HCT116 (cell line): ENCODE measurements around the gene CCND2. TPM values are rescaled to one million over a fixed set of nuclear protein-coding genes. Genes with fewer than 3 reads are reported as not detected.

ENCODE experiments used
- ATAC-seq: fragments of 200-7000 bp; cut with Tn5 transposase; 2 replicates; pipeline ENCODE4 v1.9.1; 2020; ENCODE audit warnings: mild to moderate bottlenecking, moderate library complexity
- BruUV-seq: library from RNA; stranded (reverse); fragments of 400-500 nt; replicated peaks from 2 replicates; lab custom pipeline; 2021; lab: Mats Ljungman, UMichigan
- CTCF ChIA-PET: fragments of 300-600 bp; sonication (Branson Sonifier 250); formaldehyde crosslinking; loops from one replicate; lab custom pipeline; 2021; ENCODE audit warnings: antibody characterized with exemption; lab: Charles Lee
- POLR2A ChIA-PET: fragments of 300-600, 350-600 bp; sonication (Branson Sonifier 250); formaldehyde crosslinking; loops from one replicate; lab custom pipeline; 2021; ENCODE audit warnings: antibody characterized with exemption; lab: Charles Lee
- RAD21 ChIA-PET, 2 experiments: fragments of 300-600 bp; sonication (Branson Sonifier 250); formaldehyde crosslinking; loops; one replicate each; lab custom pipeline; 2023; ENCODE audit warnings: low total read pairs in 2 of 2; ENCODE audit not compliant: uncharacterized antibody in 2 of 2, unreplicated experiment in 2 of 2, low non-redundant PET in 1 of 2; lab: Charles Lee
- DNase-seq: peaks from one replicate; pipeline ENCODE4 v3.0.0-alpha.2; 2010; ENCODE audit warnings: low read depth, low spot score
- H2AFZ ChIP-seq: fragments of 200-600 bp; shearing (Covaris generic), sonication (generic); 2 replicates; pipeline ENCODE4 v1.6.1; 2017; ENCODE audit warnings: low read depth, mixed run types, mixed read lengths, antibody characterized with exemption, low read length; ENCODE audit not compliant: poor library complexity, severe bottlenecking
- H3K27ac ChIP-seq: 2 replicates; pipeline ENCODE4 v1.5.1; 2012; ENCODE audit warnings: low read depth, low read length
- H3K27me3 ChIP-seq: fragments of 200-600 bp; sonication (generic); 2 replicates; pipeline ENCODE4 v1.6.1; 2016; ENCODE audit warnings: mixed run types, low read length, mixed read lengths; ENCODE audit not compliant: insufficient read depth
- H3K36me3 ChIP-seq, 2 experiments: fragments of 200-500 bp in 1 of 2; fragments of 200-600 bp in 1 of 2; sonication (Bioruptor generic) in 1 of 2; sonication (generic) in 1 of 2; 2 replicates each; pipeline versions ENCODE4 v1.5.1 to v1.6.1; 2014 to 2016; ENCODE audit warnings: low read length in 2 of 2, inconsistent platforms in 1 of 2, mixed read lengths in 1 of 2, mixed run types in 1 of 2; ENCODE audit not compliant: insufficient read depth in 2 of 2, control insufficient read depth in 1 of 2
- H3K4me1 ChIP-seq, 2 experiments: fragments of 200-600 bp in 1 of 2; sonication (generic) in 1 of 2; 2 replicates each; pipeline versions ENCODE4 v1.5.1 to v1.6.1; 2012 to 2017; ENCODE audit warnings: low read length in 2 of 2, inconsistent platforms in 1 of 2, mild to moderate bottlenecking in 1 of 2, mixed read lengths in 1 of 2, mixed run types in 1 of 2, moderate library complexity in 1 of 2; ENCODE audit not compliant: insufficient read depth in 2 of 2, control insufficient read depth in 1 of 2
- H3K4me2 ChIP-seq: fragments of 200-600 bp; sonication (generic); 2 replicates; pipeline ENCODE4 v1.6.1; 2017; ENCODE audit warnings: mixed run types, low read length, mixed read lengths
- H3K4me3 ChIP-seq, 2 experiments: fragments of 200-600 bp in 1 of 2; sonication (generic) in 1 of 2; replicated peaks in 1 of 2; 2 replicates each; pipeline ENCODE4 v1.5.1; 2011 to 2016; ENCODE audit warnings: low read length in 2 of 2, control low read depth in 1 of 2, low read depth in 1 of 2, mild to moderate bottlenecking in 1 of 2, mixed read lengths in 1 of 2, mixed run types in 1 of 2
- H3K79me2 ChIP-seq: fragments of 200-600 bp; sonication (generic); 2 replicates; pipeline ENCODE4 v1.6.1; 2017; ENCODE audit warnings: mild to moderate bottlenecking, mixed run types, low read length, moderate library complexity, mixed read lengths; ENCODE audit not compliant: insufficient read depth
- H3K9ac ChIP-seq: fragments of 200-600 bp; sonication (generic); 2 replicates; pipeline ENCODE4 v1.6.1; 2016; ENCODE audit warnings: low read length, mixed read lengths
- H3K9me2 ChIP-seq: fragments of 200-600 bp; sonication (generic), shearing (Covaris generic); 2 replicates; pipeline ENCODE4 v1.6.1; 2017; ENCODE audit warnings: mixed run types, mild to moderate bottlenecking, moderate library complexity; ENCODE audit not compliant: insufficient read depth
- H3K9me3 ChIP-seq, 2 experiments: fragments of 200-500 bp in 1 of 2; fragments of 200-600 bp in 1 of 2; sonication (Bioruptor generic) in 1 of 2; sonication (generic) in 1 of 2; 2 replicates each; pipeline ENCODE4 v1.6.1; 2014 to 2017; ENCODE audit warnings: low read length in 2 of 2, mixed read lengths in 2 of 2, inconsistent platforms in 1 of 2, low read depth in 1 of 2, mild to moderate bottlenecking in 1 of 2, mixed run types in 1 of 2, moderate library complexity in 1 of 2; ENCODE audit not compliant: control insufficient read depth in 1 of 2, insufficient read depth in 1 of 2
- H4K20me1 ChIP-seq: fragments of 200-600 bp; sonication (generic), shearing (Covaris generic); 2 replicates; pipeline ENCODE4 v1.6.1; 2017; ENCODE audit warnings: mixed run types, mild to moderate bottlenecking, moderate library complexity; ENCODE audit not compliant: insufficient read depth
- ATF3 ChIP-seq: IDR thresholded peaks from 2 replicates; pipeline ENCODE4 v1.6.1; 2012
- CTCF ChIP-seq, 3 experiments: fragments of 200-600 bp in 1 of 3; sonication (generic) in 1 of 3; IDR thresholded peaks in 2 of 3; conservative IDR thresholded peaks in 1 of 3; 2 replicates each; pipeline ENCODE4 v1.5.1; 2012 to 2017; ENCODE audit warnings: low read depth in 2 of 3, low read length in 2 of 3, antibody characterized with exemption in 1 of 3, borderline replicate concordance in 1 of 3, control low read depth in 1 of 3, mild to moderate bottlenecking in 1 of 3, mixed read lengths in 1 of 3, mixed run types in 1 of 3, moderate library complexity in 1 of 3; ENCODE audit not compliant: insufficient read depth in 1 of 3
- EZH2phosphoT487 ChIP-seq: fragments of 200-600 bp; IDR thresholded peaks from 2 replicates; pipeline ENCODE4 v1.6.1; 2018; ENCODE audit warnings: antibody characterized with exemption, borderline replicate concordance
- FOSL1 ChIP-seq: IDR thresholded peaks from 2 replicates; pipeline ENCODE4 v1.6.1; 2012; ENCODE audit warnings: low read depth
- RAD21 ChIP-seq: IDR thresholded peaks from 2 replicates; pipeline ENCODE4 v1.6.1; 2012; ENCODE audit warnings: low read depth, mild to moderate bottlenecking
- YY1 ChIP-seq: IDR thresholded peaks from 2 replicates; pipeline ENCODE4 v1.6.1; 2011; ENCODE audit warnings: low read length, low read depth, moderate library complexity, mild to moderate bottlenecking; ENCODE audit not compliant: insufficient replicate concordance; ENCODE audit errors: extremely low read depth
- intact Hi-C: fragments of 100-400 bp; cut with micrococcal nuclease; formaldehyde crosslinking; loops from 2 replicates; pipeline ENCODE4 v1.10.0; 2022
- total RNA-seq: library from RNA; stranded (reverse); gene quantifications from one replicate; pipeline ENCODE4 v1.2.1, GENCODE V29; 2021; ENCODE audit not compliant: unreplicated experiment

The CCND2 gene
- total RNA-seq, 1 experiment from 2014 or later: 1.1 TPM

- Histone ChIP-seq H2AFZ (no peak overlapping the region), H3K79me2 (no peaks in the 10 kb centered on the region), H3K27ac (no peak overlapping the region), H3K9ac (no peak overlapping the region), H3K9me3 (no peaks in the 10 kb centered on the region), H3K27me3 (peaks cover 28% of the 10 kb centered on the region), H4K20me1 (no peaks in the 10 kb centered on the region), H3K4me3 (no peak overlapping the region), H3K4me1 (peaks cover 5 to 13% of the 10 kb centered on the region in 2 experiments; a peak in 3 of 4 replicates), H3K9me2 (no peaks in the 10 kb centered on the region), H3K36me3 (no peaks in the 10 kb centered on the region)
- ATAC-seq: peak; percentile 92
- POLR2A ChIA-PET: interaction anchor here (1.0 to 1.5 kb wide), 2 partner anchors 9 to 392 kb away, joined by 4 to 5 read pairs; no protein-coding TSS in a partner anchor
- RAD21 ChIA-PET: interaction anchor here (0.5 to 1.6 kb wide), 11 partner anchors 19 to 1001 kb away, joined by 3 to 6 read pairs (median 4); no protein-coding TSS in a partner anchor
- peak; percentile 67 for DNase-seq
- no TSS peak for BruUV-seq
- intact Hi-C loops: loop anchor here (1.0 to 10.0 kb wide), 6 partner anchors 169 to 976 kb away; no protein-coding TSS in a partner anchor
- CTCF ChIA-PET: interaction anchor here (0.7 to 4.5 kb wide), 26 partner anchors 8 to 976 kb away, joined by 3 to 91 read pairs (median 6); partner anchors contain the start of gene PARP11
- TF ChIP-seq FOSL1 (no peak), ATF3 (no peak), RAD21 (peak; percentile 89), CTCF (IDR thresholded peaks at IDR 0.05 in 2 of 3, conservative IDR thresholded peaks at IDR 0.05 in 1 of 3; ENCODE audit: borderline replicate concordance in 1 of 3, insufficient read depth in 1 of 3, low read depth in 2 of 3, low read length in 2 of 3) (peak; percentile 65 to 92 (median 88); a peak in 5 of 6 replicates), EZH2phosphoT487 (no peak), YY1 (no peak)
- TF ChIP-seq, all 23 proteins: peak for 2
- H3K4me2 ChIP-seq: peak overlapping the region; percentile 2; the same call in 1 of the 2 replicates
Measured at GRCh38 chr12:4276524-4277204, 3.1 kb downstream of the CCND2 start.
